Activated T-cell treated with anti-CD3 and anti-CD28 coated beads for 4 hours (primary cell): ENCODE data around the gene C1QTNF5.

Experiments used
- DNase-seq: peaks from one replicate; pipeline ENCODE4 v3.0.0-alpha.2; 2020

The C1QTNF5 gene

GRCh38 chr11:119373059-119373920 lies 32.6 kb upstream of the C1QTNF5 start:
- no peak for DNase-seq

- DNase-seq, result no peak
Measured at GRCh38 chr11:119372260-119373058, 31.8 kb upstream of the C1QTNF5 start.

- no peak for DNase-seq
Measured at GRCh38 chr11:119371778-119372182, 31.1 kb upstream of the C1QTNF5 start.

DNA sequence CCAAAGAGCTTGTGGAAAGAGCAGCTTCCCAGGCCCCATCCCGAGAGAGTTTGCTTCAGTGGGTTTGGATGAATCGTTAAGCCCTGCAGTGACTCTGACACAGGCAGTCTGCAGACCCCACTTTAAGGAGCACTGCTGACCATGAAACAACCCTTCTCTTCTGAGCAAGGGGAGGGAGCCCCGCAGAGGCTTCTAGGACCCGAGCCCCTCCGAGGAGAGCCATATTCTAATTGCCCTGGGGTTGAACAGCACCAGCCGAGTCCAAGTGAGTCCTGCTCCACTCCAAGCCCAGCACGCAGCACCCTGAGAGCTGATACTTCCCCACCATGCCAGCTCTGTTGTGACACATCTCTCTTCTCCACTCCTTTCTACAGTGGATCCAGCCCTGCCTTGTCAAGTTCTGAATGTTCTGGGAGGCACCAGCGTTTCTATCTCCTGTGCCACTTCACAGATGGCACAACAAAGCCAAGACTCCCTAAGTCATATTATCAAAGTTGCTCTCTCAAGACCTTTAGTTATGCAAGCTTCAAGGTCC lies 30.5 kb upstream of the C1QTNF5 start:
- no peak for DNase-seq

DNA sequence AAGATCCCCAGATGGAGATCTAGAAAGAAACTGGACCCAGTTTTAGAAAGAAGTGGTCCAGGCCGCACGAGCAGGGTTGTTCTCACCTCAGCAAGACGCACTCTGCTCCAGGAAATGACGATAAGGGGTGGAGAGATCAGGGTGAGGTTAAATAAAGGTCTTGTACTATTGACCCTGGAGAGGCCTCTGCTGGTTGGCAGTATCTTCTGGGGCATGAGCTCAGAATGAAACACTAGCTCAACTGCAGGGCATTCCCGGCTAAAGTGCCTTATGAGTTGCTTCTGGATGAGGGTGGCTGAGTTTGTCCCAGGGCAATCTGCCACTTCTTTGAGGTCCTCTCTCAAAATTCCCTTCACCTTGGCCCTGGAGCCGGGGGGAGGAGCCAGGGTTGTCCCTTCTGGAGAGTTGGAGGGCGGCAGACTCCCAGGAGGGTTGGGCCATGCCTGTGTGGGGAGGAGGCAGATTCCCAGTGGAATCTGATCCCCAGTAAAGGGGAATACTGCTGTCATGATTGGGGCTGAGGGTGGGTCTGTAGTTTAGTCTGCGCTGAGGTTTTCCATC lies 29.9 kb upstream of the C1QTNF5 start:
- no peak for DNase-seq

GRCh38 chr11:119369132-119369925 lies 28.6 kb upstream of the C1QTNF5 start:
- no peak for DNase-seq

GRCh38 chr11:119368121-119369034 lies 27.7 kb upstream of the C1QTNF5 start:
- no peak for DNase-seq

- no peak for DNase-seq
Measured at GRCh38 chr11:119367661-119368120, 27.0 kb upstream of the C1QTNF5 start.

DNA sequence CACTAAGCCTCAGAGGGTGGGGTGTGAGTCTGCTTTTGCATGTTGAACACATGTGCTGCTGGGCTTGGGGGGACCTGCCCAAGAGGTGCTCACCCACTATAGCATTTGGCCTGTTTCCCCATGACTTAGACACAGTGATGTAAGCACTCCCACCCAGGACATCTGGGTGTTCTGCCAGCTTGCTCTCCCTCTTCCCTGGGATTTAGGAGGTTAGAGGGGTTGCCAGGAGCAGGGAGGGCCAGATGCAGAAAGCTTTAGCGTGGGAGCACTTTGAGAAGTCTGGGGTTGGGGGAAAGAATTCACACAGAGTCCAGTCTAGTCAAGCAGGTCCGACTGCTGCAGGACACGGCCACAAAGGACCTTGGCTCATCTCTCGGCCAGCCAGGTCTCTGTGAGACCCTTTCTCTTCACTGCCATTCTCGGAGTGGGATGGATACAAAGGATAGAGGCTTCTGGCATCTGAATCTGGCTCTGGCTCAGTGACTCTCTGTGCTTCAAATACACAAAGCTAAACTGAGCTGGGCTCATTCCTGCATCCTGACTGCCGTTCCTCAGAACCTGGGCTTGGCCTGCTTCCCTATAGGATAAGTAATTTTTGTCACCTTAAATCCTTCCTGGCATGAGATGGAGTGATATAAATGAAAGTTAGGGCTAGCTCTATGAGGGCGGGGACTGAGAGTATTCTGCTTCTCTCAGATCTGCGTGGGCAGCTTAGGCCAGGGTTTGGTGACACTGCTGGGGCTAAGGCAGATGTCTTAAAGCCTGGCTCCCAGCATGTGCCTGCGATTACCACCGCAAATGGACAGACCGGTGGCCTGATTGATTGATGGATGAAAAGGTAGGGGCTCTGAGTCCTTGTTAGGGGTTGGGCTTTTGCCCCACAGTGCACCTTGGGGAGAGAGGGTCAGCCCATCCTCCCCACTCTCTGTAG lies 26.3 kb upstream of the C1QTNF5 start:
- no peak for DNase-seq

DNA sequence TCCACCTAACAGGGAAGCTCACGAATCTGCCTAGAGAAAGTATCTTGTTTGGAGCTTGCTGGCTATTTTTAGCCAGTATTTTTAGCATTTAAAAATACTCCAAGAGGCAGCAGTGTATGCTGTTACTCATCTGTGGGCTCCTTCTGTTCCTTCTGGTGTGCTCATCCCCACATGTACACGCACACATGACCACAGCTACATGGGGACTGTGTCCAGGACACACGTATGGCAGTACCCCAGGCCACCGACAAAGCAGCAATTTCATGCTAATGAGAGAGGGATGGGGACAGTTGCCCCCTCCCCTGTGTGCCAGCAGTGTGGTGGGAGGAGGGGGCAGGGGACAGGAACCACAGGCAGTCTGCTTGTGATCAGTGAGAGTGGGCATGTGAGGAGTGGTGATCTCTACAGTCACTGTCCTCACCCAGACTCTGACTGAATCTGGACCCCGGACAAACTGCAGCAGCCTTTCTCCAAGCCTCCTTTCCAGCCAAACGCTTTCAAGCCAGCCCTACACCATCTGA lies 24.4 kb upstream of the C1QTNF5 start:
- no peak for DNase-seq

GRCh38 chr11:119363851-119364590 lies 23.3 kb upstream of the C1QTNF5 start:
- peak; percentile 53 for DNase-seq

- DNase-seq, result no peak
Measured at GRCh38 chr11:119363081-119363850, 22.6 kb upstream of the C1QTNF5 start.

DNA sequence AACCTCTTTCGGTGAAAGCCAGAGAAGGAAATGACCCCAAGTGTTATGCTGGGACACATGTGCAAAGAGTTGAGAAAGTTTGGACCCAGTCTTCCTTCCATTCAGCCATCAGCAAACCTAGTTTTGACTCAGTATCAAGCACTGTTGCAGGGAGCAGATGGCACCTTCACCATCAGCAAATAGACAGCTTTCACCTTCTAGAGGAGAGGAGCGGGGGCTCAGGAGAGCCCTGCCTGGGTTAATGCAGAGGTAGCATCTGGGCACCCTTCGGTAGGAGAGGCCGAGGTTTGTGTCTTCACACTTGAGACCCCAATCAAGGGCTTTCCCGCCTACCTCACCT lies 22.0 kb upstream of the C1QTNF5 start:
- no peak for DNase-seq

DNA sequence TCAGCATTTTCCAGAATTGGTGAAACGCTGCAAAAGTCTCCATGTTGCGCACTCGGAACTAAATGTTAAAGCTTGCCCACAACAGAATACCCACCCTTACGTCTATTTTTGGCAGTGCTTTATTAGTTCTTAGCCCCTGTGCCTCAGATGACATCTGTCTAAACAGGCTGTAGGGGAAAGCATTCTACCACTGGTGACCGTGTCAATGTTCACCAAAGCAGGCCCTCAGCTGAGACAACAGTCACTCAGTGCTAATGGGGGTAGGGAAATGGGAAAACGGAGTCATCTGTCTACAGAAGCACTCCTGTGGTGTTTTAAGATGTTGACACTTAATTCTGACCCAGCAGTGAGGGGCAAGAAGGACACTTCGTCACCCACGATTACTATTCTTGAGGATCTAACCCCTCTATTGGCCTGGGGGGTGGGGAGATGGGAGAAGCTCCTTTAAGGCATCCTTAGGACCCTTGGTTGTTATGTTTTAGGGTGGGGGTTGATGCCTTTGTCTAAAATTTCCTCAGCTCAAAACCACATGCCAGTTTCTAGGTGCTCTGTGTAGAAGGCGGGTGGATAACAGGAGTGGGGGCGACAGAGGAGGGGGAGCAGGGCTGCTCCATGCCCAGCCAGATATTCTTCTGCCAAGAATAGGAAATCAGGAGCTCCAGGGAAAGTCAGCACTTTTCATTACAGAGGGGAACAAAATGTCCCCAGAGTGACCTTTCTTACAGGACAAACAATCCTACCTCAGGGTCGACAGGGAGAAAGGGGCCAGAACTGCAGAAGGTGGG lies 21.4 kb upstream of the C1QTNF5 start:
- DNase-seq, result no peak

DNA sequence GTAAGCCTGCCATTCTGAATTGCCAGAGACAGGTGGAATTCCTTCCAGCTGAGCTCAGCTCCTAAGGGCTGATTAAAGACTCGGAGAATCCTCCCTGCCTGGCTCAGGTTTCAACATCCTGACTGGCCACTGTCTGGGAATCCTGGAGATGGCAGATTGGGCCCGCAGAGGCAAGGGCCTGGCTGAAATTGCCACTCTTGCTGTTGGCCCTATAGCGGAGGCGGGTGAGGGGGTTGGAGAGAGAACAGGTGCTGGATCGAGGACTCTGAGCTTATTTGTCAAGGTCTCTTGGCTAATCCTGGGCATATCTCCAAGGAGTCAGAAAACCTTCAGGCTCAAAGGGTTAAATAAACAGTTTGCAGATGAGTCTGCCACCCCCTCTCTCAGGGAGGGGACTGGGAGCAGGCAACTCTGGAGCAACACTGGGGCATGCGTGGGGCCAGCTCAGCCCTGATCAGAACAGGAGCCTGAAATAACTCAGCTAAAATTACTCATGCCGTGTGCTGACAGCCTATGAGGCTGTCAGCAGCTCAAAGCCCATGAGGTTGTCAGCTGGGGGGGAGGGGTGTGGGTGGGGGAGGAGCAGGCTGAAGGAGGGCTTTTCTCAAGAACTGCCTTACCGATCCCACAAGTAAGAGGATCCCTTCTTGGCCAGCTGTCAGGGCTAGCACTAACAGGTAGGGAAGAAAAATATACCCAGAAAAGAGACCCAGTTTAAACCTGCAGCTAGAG lies 20.5 kb upstream of the C1QTNF5 start:
- no peak for DNase-seq

DNA sequence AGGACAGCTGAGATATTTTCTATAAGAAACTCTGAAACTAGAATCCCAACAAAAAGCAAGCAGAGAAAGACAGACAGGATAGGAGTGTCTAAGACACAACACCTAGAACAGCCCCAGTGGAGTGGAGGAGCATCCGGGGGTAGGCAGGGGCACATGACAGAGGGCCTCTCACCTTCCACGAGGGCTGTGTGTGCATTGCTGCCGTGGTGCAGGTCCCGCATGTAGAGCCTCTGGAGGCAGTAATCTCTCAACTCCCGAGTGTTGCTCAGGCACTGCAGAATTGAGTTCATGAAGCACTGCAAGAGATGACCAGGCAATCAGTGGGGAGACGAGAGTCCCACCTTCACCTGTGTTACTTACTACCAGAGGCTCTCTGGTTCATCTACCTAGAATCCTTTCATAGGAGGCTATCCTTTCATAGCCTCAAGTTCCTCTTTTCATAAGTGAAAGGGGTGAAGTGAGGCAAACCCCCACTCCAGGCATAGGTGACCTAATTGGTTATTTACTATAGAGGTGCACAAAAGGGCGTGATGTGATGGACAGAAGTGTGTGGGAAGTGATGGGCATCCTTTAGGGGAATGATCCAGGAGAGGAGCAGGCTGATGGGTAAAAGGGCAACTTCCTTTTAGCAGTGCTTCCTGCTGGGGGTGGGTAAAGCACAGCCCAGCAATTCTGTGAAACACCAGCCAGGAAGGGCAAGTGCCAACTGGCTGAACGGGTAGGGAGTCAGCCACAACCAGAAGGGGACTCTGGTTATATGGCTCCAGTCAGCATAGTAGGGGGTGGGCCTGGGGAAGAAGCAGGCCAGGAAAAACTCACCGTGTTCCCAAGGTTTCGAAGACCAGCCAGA lies 18.9 kb upstream of the C1QTNF5 start:
- no peak for DNase-seq
